Measurements from ENCODE around the gene TERB1.

The TERB1 gene

GRCh38 chr16:66750279-66751052 lies 50.9 kb downstream of the TERB1 start:
- DNase-seq (ENCODE audit: low spot score): peak; percentile 32

GRCh38 chr16:66746682-66747081 lies 54.7 kb downstream of the TERB1 start:
- no peak for DNase-seq (ENCODE audit: low spot score)

- no peak for DNase-seq (ENCODE audit: low spot score)
These were observed 55.3 kb downstream of the TERB1 start for GRCh38 chr16:66746048-66746447.

- peak; percentile 23 for DNase-seq (ENCODE audit: low spot score)
These were observed 59.2 kb downstream of the TERB1 start for GRCh38 chr16:66741950-66742808.

- peak; percentile 87 for DNase-seq (ENCODE audit: low spot score)
These were observed 60.0 kb downstream of the TERB1 start for GRCh38 chr16:66741169-66741900.

GRCh38 chr16:66740533-66740932 lies 60.9 kb downstream of the TERB1 start:
- DNase-seq (ENCODE audit: low spot score): peak; percentile 44

- peak; percentile 74 for DNase-seq (ENCODE audit: low spot score)
These were observed 61.4 kb downstream of the TERB1 start for GRCh38 chr16:66740010-66740409.

GRCh38 chr16:66735891-66736290 lies 65.5 kb downstream of the TERB1 start:
- DNase-seq (ENCODE audit: low spot score): no peak

GRCh38 chr16:66731101-66731500 lies 70.3 kb downstream of the TERB1 start:
- DNase-seq (ENCODE audit: low spot score): no peak

- DNase-seq (ENCODE audit: low spot score): no peak
These were observed 72.6 kb downstream of the TERB1 start for GRCh38 chr16:66728804-66729203.

GRCh38 chr16:66728117-66728787 lies 73.1 kb downstream of the TERB1 start:
- DNase-seq (ENCODE audit: low spot score): peak; percentile 79

- DNase-seq (ENCODE audit: low spot score): no peak
These were observed 80.6 kb downstream of the TERB1 start for GRCh38 chr16:66720766-66721165.

- no peak for DNase-seq (ENCODE audit: low spot score)
These were observed 82.1 kb downstream of the TERB1 start for GRCh38 chr16:66719246-66719645.

- no peak for DNase-seq (ENCODE audit: low spot score)
These were observed 83.6 kb downstream of the TERB1 start for GRCh38 chr16:66717776-66718175.

GRCh38 chr16:66717112-66717675 lies 84.2 kb downstream of the TERB1 start:
- DNase-seq (ENCODE audit: low spot score): no peak

- no peak for DNase-seq (ENCODE audit: low spot score)
These were observed 86.6 kb downstream of the TERB1 start for GRCh38 chr16:66714654-66715307.

GRCh38 chr16:66714062-66714461 lies 87.3 kb downstream of the TERB1 start:
- no peak for DNase-seq (ENCODE audit: low spot score)

GRCh38 chr16:66713076-66713475 lies 88.3 kb downstream of the TERB1 start:
- DNase-seq (ENCODE audit: low spot score): no peak

- no peak for DNase-seq (ENCODE audit: low spot score)
These were observed 88.9 kb downstream of the TERB1 start for GRCh38 chr16:66712512-66712911.

- DNase-seq (ENCODE audit: low spot score): no peak
These were observed 89.8 kb downstream of the TERB1 start for GRCh38 chr16:66711581-66711980.

GRCh38 chr16:66706506-66706880 lies 94.9 kb downstream of the TERB1 start:
- DNase-seq (ENCODE audit: low spot score): no peak
